ENCODE results near the gene PCYT1A. TPM values are rescaled to one million over a fixed set of nuclear protein-coding genes. Genes with fewer than 3 reads are reported as not detected.

The PCYT1A gene
- total and polyA plus RNA-seq, 8 donors: 11.8 to 127 (median 38.3) TPM

- TF ChIP-seq POLR2AphosphoS5 (IDR thresholded peaks at IDR 0.05) (no peak), EP300 (IDR thresholded peaks at IDR 0.05) (no peak), CTCF (IDR thresholded peaks at IDR 0.05) (no peak), POLR2A (IDR thresholded peaks at IDR 0.05) (no peak)
- WGBS, 5 donors: 77 to 84% (median 82%) methylated on average over 14 of the region's 14 CpGs
- peaks cover 0 to 5% (median 2%) of the 10 kb centered on the region in 4 donors for H3K4me1 ChIP-seq
- DNase-seq: no peak
- peaks cover 0 to 11% (median 0%) of the 10 kb centered on the region in 3 donors for H3K27me3 ChIP-seq
- H3K9me3 ChIP-seq: no peaks in the 10 kb centered on the region
- H3K4me3 ChIP-seq: no peak overlapping the region
- no peaks in the 10 kb centered on the region for H3K36me3 ChIP-seq
- intact Hi-C loops (cut with DNase I; ENCODE audit: low total_unique reads): no loop called here
- H3K27ac ChIP-seq: no peak overlapping the region
Measured at GRCh38 chr3:196227121-196227561, 60.4 kb downstream of the PCYT1A start.

GRCh38 chr3:196225763-196226364 lies 61.7 kb downstream of the PCYT1A start:
- no peak overlapping the region for H3K4me3 ChIP-seq
- H3K27me3 ChIP-seq: peaks cover 0 to 11% (median 0%) of the 10 kb centered on the region in 3 donors
- no peak overlapping the region for H3K27ac ChIP-seq
- H3K36me3 ChIP-seq: no peaks in the 10 kb centered on the region
- TF ChIP-seq POLR2AphosphoS5 (IDR thresholded peaks at IDR 0.05): no peak
- TF ChIP-seq EP300 (IDR thresholded peaks at IDR 0.05): no peak
- TF ChIP-seq CTCF (IDR thresholded peaks at IDR 0.05): no peak
- no peak for TF ChIP-seq POLR2A (IDR thresholded peaks at IDR 0.05)
- DNase-seq: no peak
- WGBS, 5 donors: 87 to 91% (median 91%) methylated on average over 15 of the region's 15 CpGs
- no peaks in the 10 kb centered on the region for H3K9me3 ChIP-seq
- intact Hi-C loops (cut with DNase I; ENCODE audit: low total_unique reads): no loop called here
- peaks cover 0 to 5% (median 2%) of the 10 kb centered on the region in 4 donors for H3K4me1 ChIP-seq

GRCh38 chr3:196225086-196225485 lies 62.4 kb downstream of the PCYT1A start:
- H3K9me3 ChIP-seq: no peaks in the 10 kb centered on the region
- TF ChIP-seq POLR2AphosphoS5 (IDR thresholded peaks at IDR 0.05): no peak
- TF ChIP-seq POLR2A (IDR thresholded peaks at IDR 0.05): no peak
- TF ChIP-seq CTCF (IDR thresholded peaks at IDR 0.05): no peak
- no peak for TF ChIP-seq EP300 (IDR thresholded peaks at IDR 0.05)
- H3K4me3 ChIP-seq: no peak overlapping the region
- H3K27me3 ChIP-seq: peaks cover 0 to 11% (median 0%) of the 10 kb centered on the region in 3 donors
- H3K4me1 ChIP-seq: peaks cover 0 to 5% (median 2%) of the 10 kb centered on the region in 4 donors
- 90 to 93% (median 92%) methylated on average over 8 to 10 of the region's 10 CpGs for WGBS, 5 donors
- H3K27ac ChIP-seq: no peak overlapping the region
- DNase-seq: no peak
- no peaks in the 10 kb centered on the region for H3K36me3 ChIP-seq
- intact Hi-C loops (cut with DNase I; ENCODE audit: low total_unique reads): no loop called here

GRCh38 chr3:196222876-196223595 lies 64.5 kb downstream of the PCYT1A start:
- H3K4me3 ChIP-seq: no peak overlapping the region
- WGBS, 5 donors: 40 to 54% (median 47%) methylated on average over 19 of the region's 19 CpGs
- TF ChIP-seq CTCF (IDR thresholded peaks at IDR 0.05): no peak
- no peak for TF ChIP-seq POLR2AphosphoS5 (IDR thresholded peaks at IDR 0.05)
- TF ChIP-seq POLR2A (IDR thresholded peaks at IDR 0.05): no peak
- TF ChIP-seq EP300 (IDR thresholded peaks at IDR 0.05): no peak
- no peak for DNase-seq
- peaks cover 0 to 19% (median 9%) of the 10 kb centered on the region in 4 donors for H3K4me1 ChIP-seq
- intact Hi-C loops (cut with DNase I; ENCODE audit: low total_unique reads): no loop called here
- peaks cover 0 to 11% (median 0%) of the 10 kb centered on the region in 3 donors for H3K27me3 ChIP-seq
- no peaks in the 10 kb centered on the region for H3K36me3 ChIP-seq
- H3K27ac ChIP-seq: no peak overlapping the region
- H3K9me3 ChIP-seq: no peaks in the 10 kb centered on the region
